A673 (cell line): ENCODE results near the gene PNMA6E.

Experiments used
- CTCF ChIP-seq: fragments of 300-800, 200-600 bp; sonication (generic); conservative IDR thresholded peaks from 2 replicates; pipeline ENCODE4 v1.5.1; 2017; ENCODE audit warnings: low read depth, mild to moderate bottlenecking, antibody characterized with exemption, low read length, moderate library complexity, mixed read lengths
- EZH2 ChIP-seq: fragments of 200-600 bp; sonication (generic); IDR thresholded peaks from 2 replicates; pipeline ENCODE4 v1.6.1; 2017; ENCODE audit warnings: borderline replicate concordance, low read depth, mild to moderate bottlenecking, mixed read lengths, antibody characterized with exemption, low read length; ENCODE audit not compliant: poor library complexity, severe bottlenecking

GRCh38 chrX:153421856-153422255 lies 20.7 kb upstream of the PNMA6E start:
- no peak for TF ChIP-seq CTCF
- TF ChIP-seq EZH2, result no peak
